Fibroblast of the aortic adventitia (primary cell): ENCODE data around the gene TUBB4B. TPM values are rescaled to one million over a fixed set of nuclear protein-coding genes. Genes with fewer than 3 reads are reported as not detected.

Experiments used
- DNase-seq: peaks from one replicate; pipeline ENCODE4 v3.0.0-alpha.2; 2010; ENCODE audit warnings: low read depth
- H3K4me3 ChIP-seq: 2 replicates; pipeline ENCODE4 v1.5.1; 2011; ENCODE audit warnings: low read depth, mild to moderate bottlenecking, control low read depth, low read length, moderate library complexity
- total RNA-seq: library from RNA; depleted of rRNA; stranded (reverse); fragments of >200 nt; gene quantifications from 2 replicates; pipeline ENCODE4 v1.2.3, GENCODE V29; 2012; ENCODE audit warnings: low replicate concordance
- TF ChIP-seq, protein P1 (sequence below): IDR thresholded peaks from 2 replicates; pipeline ENCODE4 v1.5.1; 2011; ENCODE audit warnings: mild to moderate bottlenecking, low read length, control low read depth, inconsistent platforms; ENCODE audit not compliant: insufficient read depth

Gene TUBB4B
- total RNA-seq, 1 donor = 195 TPM

DNA sequence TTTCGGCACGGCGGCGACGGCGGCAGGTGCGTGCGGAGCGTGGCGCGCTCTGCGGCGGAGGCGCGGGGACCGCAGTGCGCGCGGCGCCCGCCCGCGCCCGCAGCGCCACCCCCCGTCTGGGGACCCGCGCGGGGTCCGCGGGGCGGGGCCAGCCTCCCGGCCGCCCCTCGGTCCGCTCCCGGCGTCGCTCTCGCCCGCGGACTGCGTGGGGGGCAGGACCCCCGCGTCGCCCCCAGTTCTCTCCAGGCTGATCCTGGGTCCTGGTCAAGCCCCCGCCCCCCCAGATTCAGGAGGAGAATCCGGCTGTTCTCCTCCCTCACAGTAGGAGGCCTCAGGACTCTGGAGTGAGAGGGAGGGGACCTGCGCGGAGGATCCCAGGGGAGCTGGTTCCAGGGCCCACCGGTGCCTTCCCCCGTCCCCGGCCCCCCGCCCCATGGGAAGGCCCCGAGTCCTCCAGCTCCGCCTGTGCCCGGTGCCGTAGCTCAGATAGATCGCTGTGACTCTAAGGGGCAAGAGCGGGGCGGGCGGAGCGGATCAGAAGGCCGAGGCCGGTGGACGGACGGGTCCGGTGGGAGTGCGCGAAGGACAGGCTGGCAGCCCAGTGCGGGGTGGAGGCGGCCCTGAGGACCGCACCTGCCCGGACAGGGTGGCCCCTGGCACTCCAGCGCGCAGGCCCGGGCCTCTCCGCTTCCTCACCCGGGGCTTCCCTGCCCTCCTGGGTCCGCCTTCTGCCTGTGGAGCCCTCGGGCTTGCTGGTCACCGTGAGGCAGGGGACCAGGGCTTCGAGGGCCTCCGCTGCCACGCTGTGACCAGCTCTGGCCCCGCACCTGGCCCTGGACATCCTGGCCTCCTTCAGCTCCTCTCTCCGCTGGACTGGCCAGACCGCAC lies 18.7 kb upstream of the TUBB4B start, which contains the start of gene RNF208:
Gene RNF208, minus strand, starts transcription at position 51 of the 888 bp plus-strand sequence. CDS start 1,028 bp downstream, outside the sequence.
- DNase-seq = no peak
- TF ChIP-seq, protein P1, sequence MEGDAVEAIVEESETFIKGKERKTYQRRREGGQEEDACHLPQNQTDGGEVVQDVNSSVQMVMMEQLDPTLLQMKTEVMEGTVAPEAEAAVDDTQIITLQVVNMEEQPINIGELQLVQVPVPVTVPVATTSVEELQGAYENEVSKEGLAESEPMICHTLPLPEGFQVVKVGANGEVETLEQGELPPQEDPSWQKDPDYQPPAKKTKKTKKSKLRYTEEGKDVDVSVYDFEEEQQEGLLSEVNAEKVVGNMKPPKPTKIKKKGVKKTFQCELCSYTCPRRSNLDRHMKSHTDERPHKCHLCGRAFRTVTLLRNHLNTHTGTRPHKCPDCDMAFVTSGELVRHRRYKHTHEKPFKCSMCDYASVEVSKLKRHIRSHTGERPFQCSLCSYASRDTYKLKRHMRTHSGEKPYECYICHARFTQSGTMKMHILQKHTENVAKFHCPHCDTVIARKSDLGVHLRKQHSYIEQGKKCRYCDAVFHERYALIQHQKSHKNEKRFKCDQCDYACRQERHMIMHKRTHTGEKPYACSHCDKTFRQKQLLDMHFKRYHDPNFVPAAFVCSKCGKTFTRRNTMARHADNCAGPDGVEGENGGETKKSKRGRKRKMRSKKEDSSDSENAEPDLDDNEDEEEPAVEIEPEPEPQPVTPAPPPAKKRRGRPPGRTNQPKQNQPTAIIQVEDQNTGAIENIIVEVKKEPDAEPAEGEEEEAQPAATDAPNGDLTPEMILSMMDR = no peak
- peak within 1 kb of the TSS; percentile 58 for H3K4me3 ChIP-seq

- H3K4me3 ChIP-seq = peak overlapping the region; percentile 80
- TF ChIP-seq, protein P1 = no peak
- peak; percentile 99 for DNase-seq
Measured at GRCh38 chr9:137223078-137223970, 17.8 kb upstream of the TUBB4B start.

- no peak for DNase-seq
- peak within 1 kb of the TSS; percentile 80 for H3K4me3 ChIP-seq
- TF ChIP-seq, protein P1 = no peak
Measured at GRCh38 chr9:137224830-137225694, 16.0 kb upstream of the TUBB4B start, which contains the start of gene CYSRT1. TSS of gene CYSRT1 (plus strand) at chr9:137225174. CDS start at chr9:137225622, 448 bp downstream.

DNA sequence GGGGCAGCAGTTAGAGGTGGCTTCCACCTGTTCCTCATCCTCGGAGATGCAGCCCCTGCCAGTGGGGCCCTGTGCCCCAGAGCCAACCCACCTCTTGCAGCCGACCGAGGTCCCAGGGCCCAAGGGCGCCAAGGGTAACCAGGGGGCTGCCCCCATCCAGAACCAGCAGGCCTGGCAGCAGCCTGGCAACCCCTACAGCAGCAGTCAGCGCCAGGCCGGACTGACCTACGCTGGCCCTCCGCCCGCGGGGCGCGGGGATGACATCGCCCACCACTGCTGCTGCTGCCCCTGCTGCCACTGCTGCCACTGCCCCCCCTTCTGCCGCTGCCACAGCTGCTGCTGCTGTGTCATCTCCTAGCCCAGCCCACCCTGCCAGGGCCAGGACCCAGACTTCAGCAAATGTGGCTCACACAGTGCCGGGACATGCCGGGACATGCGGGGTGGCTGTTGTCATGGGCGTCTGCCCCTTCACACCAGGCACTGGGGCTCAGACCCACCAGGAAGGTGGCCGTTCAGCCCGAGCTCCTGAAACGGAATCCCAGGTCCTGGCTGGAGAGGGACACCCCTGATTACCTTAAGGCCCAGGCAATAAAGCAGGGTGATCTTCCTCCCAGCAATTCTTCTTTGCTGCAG lies 15.3 kb upstream of the TUBB4B start:
- no peak overlapping the region for H3K4me3 ChIP-seq

GRCh38 chr9:137226338-137227053 lies 14.6 kb upstream of the TUBB4B start:
- H3K4me3 ChIP-seq = no peak overlapping the region
- no peak for DNase-seq
- TF ChIP-seq, protein P1 = no peak

More for the DNA sequence above, 15.3 kb upstream of the TUBB4B start:
- TF ChIP-seq, protein P1 = no peak
- no peak for DNase-seq
